ENCODE measurements around the gene SHC4. TPM values are rescaled to one million over a fixed set of nuclear protein-coding genes. Genes with fewer than 3 reads are reported as not detected.

Gene SHC4
- total and polyA plus RNA-seq, 2 of the 8 experiments (the other 6 are each of a cell fraction or from before 2014, with no cell fraction given), result 0.15 to 0.30 TPM

DNA sequence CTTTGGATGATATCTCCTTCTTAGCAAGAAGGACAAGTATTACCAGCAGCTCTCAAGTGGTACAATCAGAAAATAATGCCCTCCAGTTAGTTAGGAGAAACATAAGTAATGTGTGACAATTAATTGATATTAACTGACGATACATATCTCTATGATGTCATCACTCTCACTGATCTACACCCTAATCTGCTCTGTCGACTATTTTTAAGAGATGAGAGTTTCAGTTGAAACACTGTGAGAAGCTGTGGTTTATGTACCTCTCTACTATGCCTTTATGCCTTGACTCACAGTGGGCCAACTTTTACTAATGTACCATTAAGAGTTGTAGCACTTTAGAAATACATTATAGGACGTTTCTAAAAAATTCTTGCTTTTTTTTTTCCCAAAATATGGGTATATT, 161.5 kb downstream of the SHC4 start:
- H3K27ac ChIP-seq (ENCODE audit: low read depth, low read length), result no peak overlapping the region
- peaks cover 5% of the 10 kb centered on the region; the same call in 1 of the 2 replicates for H3K79me1 ChIP-seq (ENCODE audit: low read depth, low read length)
- H3K23me2 ChIP-seq (ENCODE audit: low read depth, low read length), result no peaks in the 10 kb centered on the region; the same call in 1 of the 2 replicates
- H3K9ac ChIP-seq (replicated peaks in 1 of 4; ENCODE audit: extremely low read depth in 1 of 4, low read depth in 3 of 4, low read length in 3 of 4), result no peak overlapping the region
- CTCF ChIA-PET (ENCODE audit: partially characterized antibody), result interaction anchor here (0.6 to 1.9 kb wide), 7 partner anchors 11 to 1584 kb away, joined by 3 to 5 read pairs (median 3); no protein-coding TSS in a partner anchor
- H4K5ac ChIP-seq (ENCODE audit: insufficient read length, low read depth, low read length), result no peak overlapping the region
- no peak overlapping the region for H3K14ac ChIP-seq (ENCODE audit: insufficient read length)
- H2BK20ac ChIP-seq (ENCODE audit: low read length), result no peak overlapping the region
- no peak overlapping the region for H2BK15ac ChIP-seq (ENCODE audit: low read length)
- no peak overlapping the region for H2BK120ac ChIP-seq (replicated peaks; ENCODE audit: low read depth, low read length)
- peaks cover 2 to 4% of the 10 kb centered on the region in 2 experiments for H4K20me1 ChIP-seq (replicated peaks in 1 of 2; ENCODE audit: control insufficient read depth in 1 of 2, insufficient read depth in 2 of 2, low read length in 2 of 2)
- 91% methylated on average over 3 of the region's 3 CpGs; no CpG with 5 or more reads in 1 of the 2 experiments for WGBS, 2 experiments (ENCODE audit: extremely low coverage in 1 of 2, insufficient coverage in 1 of 2, insufficient read length in 1 of 2, insufficient replicate concordance in 2 of 2, low coverage in 1 of 2, low lambda C conversion rate in 2 of 2, missing lambda C conversion rate in 1 of 2)
- POLR2A ChIA-PET (ENCODE audit: partially characterized antibody), result interaction anchor here (2.1 kb wide), 1 partner anchor 9 kb away, joined by 5 read pairs; the partner anchor contains the start of gene CEP152
- peaks cover 0 to 5% (median 2%) of the 10 kb centered on the region in 4 experiments; a peak in 6 of 7 replicates for H3K4me1 ChIP-seq (replicated peaks in 1 of 4; ENCODE audit: control insufficient read depth in 3 of 4, insufficient read depth in 4 of 4, low read length in 3 of 4)
- H3K23ac ChIP-seq (ENCODE audit: insufficient read length), result no peak overlapping the region
- no peak overlapping the region for H4K91ac ChIP-seq (replicated peaks; ENCODE audit: insufficient read length, low read length)
- H3K4me3 ChIP-seq (ENCODE audit: extremely low read depth in 1 of 4, insufficient read depth in 2 of 4, low read depth in 3 of 4, low read length in 4 of 4), result no peak overlapping the region
- no peak overlapping the region for H2AK5ac ChIP-seq (ENCODE audit: low read depth, low read length)
- H3K27me3 ChIP-seq (replicated peaks in 1 of 4; ENCODE audit: control insufficient read depth in 3 of 4, extremely low read depth in 1 of 4, insufficient read depth in 3 of 4, low read length in 3 of 4), result no peaks in the 10 kb centered on the region
- H3K79me2 ChIP-seq (ENCODE audit: control insufficient read depth in 1 of 2, insufficient read depth in 2 of 2, low read length in 2 of 2), result peaks cover 0 to 57% of the 10 kb centered on the region in 2 experiments; a peak in 2 of 4 replicates
- no peak overlapping the region for H2BK5ac ChIP-seq (ENCODE audit: low read depth, low read length)
- no peak overlapping the region for H3K18ac ChIP-seq (ENCODE audit: extremely low read depth, low read length)
- no peak overlapping the region for H3K4ac ChIP-seq (replicated peaks; ENCODE audit: insufficient read length, low read depth, low read length)
- H4K8ac ChIP-seq (ENCODE audit: extremely low read depth, insufficient read depth, low read length), result no peak overlapping the region
- H2AFZ ChIP-seq (ENCODE audit: low read length), result no peak overlapping the region
- no peak for FAIRE-seq
- no peak overlapping the region for H3K4me2 ChIP-seq (ENCODE audit: insufficient read depth in 1 of 2, low read depth in 2 of 2, low read length in 2 of 2)
- DNase-seq (ENCODE audit: low read depth in 1 of 2, low spot score in 2 of 2), result no peak
- no peak overlapping the region for H3K56ac ChIP-seq (replicated peaks; ENCODE audit: insufficient read length, low read depth, low read length)
- no peak overlapping the region for H2BK12ac ChIP-seq (ENCODE audit: low read depth, low read length)
- H3K36me3 ChIP-seq (ENCODE audit: control insufficient read depth in 2 of 4, insufficient read depth in 4 of 4, low read length in 3 of 4), result peaks cover 0 to 5% (median under 1%) of the 10 kb centered on the region in 4 experiments; a peak in 3 of 8 replicates
- no peaks in the 10 kb centered on the region for H3K9me3 ChIP-seq (ENCODE audit: insufficient read depth in 2 of 2, low read depth in 1 of 2, low read length in 1 of 2)
- TF ChIP-seq HDAC2 (IDR thresholded peaks at IDR 0.05; ENCODE audit: borderline replicate concordance in 1 of 2, low read depth in 2 of 2, low read length in 2 of 2) (no peak), YY1 (IDR thresholded peaks at IDR 0.05; ENCODE audit: low read depth, low read length) (no peak)
